ENCODE data around the gene UBE2A.

UBE2A gene

DNA sequence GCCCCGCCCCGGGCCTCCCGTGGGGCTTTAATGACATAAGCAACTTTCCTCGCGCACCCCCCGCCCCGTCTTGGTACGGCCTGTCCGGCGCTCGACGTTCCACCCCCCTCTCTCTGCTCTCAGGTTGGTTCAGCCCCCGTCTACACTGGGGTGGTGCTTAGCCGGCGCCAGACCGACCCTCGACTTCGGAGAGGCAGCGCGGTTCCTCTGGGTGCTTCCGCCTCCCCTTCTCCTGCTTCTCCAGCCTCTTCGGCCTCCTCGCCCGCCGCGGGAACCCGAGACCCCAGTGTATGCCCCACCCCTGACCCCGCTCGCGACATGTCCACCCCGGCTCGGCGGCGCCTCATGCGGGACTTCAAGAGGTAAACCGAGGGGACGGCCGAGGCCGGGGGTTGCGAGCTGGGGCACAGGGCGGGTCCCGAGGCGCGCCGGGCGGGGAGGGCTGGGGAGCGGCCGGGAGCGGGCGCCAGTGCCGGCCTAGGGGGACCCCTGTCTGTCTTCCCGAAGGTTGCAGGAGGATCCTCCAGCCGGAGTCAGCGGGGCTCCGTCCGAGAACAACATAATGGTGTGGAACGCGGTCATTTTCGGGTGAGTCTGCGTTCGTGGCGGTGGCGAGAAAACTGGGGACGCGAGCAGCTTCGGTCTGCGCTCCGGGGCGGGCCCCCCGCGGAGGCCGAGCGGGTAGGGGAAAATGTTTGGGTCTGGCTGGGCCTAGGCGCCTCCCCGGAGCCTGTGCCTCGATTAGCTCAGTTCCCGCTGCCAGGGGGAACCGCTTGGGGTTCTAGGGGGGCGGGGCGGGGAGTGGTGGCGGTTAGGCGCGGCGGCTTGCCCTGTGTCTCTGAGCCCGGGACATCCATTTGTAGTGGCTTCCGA, at the start of gene UBE2A:
Gene UBE2A, plus strand, starts transcription at position 170 of the 873 bp plus-strand sequence. Its CDS starts 149 bp downstream, at position 319.
- peak; percentile 95 for DNase-seq

DNA sequence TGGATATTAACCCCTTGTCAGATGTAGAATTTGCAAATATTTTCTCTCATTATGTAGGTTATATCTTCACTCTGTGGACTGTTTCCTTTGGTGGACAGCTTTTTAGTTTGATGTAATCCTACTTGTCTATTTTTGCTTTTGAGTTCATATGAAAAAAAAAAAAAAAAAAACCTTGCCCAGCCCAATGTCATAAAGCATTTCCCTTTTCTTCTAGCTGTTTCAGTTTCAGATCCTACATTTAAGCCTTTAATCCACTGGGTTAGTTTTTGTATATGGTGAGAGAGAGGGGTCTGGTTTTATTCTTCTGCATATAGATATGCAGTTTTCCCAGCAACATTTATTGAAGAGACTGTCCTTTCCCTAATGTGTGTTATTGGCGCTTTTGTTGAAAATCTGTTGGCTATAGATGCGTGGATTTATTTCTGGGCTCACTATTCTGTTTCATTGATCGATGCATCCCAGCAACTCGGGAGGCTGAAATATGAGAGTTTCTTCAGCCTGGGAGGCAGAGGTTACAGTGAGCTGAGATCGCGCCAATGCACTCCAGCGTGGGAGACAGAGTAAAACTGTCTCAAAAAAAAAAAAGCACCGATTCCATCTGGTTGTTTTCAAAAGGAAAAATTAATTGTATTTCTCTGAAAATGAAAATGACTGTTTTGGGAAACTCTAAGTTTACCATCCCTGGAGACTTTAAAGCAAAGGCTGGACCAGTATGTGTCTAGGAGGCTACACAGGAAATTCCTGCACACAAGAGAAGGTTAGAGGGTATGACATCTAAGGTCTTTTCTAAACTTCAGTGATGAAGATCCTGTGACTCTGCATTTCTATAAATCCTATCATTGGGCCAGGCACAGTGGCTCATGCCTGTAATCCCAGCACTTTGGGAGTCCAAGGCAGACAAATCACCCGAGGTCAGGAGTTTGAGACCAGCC, 44.8 kb upstream of the UBE2A start:
- DNase-seq: no peak

DNA sequence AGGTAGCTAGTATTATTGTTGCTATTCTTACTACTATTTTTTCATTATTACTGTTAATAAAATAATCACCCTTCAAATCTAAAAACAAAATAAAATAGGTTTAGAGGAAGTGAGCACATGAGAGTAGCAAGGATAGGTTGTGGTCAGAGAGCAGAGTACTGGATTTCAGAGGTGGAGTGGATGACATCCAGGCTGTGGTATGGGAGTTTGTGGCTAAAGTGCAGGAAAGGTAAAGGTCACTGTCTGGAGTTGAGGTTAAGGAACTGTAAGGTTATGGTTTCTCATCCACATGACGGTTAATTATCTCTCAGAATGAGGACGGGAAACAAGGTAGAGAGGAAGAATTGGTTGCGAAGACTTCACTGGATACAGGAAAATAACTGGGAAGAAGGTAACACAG, 36.9 kb upstream of the UBE2A start:
- DNase-seq: no peak

DNA sequence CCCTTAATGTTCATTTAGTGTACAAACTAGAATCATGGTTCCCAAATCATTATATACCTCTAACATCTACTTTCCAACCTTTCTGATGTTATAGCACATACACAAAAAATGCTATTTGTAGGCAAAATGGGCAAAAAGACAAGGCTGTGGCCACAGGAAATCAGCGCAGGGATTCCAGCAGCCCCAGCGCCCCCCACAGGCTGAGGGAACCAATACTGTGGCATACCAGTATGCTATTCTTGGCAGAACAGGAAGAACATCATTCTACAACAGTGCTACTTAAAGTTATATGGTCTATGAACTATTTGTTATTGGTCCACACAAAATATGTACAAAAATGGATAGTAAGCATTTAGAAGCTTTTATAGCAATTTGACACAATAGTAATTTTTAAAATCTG, 34.5 kb upstream of the UBE2A start:
- no peak for DNase-seq

DNA sequence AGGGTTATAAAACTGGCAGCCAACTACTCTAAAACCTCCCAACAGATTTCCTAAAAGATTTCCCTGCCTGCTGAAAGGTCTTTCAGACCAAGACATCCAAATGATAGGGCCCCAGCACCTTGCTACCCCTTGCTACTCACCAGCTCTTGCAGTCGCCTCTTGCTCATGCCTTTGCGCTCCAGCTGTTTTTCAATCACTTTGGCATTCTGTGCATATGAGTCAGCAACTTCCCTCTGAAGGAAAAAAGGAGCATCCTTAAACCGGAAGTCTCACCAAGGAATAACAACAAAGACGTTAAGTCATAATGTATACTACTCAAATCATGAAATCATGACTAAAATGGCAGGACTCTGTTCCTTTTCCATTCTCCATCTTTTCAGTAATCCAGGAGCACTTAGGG, 33.2 kb upstream of the UBE2A start:
- DNase-seq: no peak

DNA sequence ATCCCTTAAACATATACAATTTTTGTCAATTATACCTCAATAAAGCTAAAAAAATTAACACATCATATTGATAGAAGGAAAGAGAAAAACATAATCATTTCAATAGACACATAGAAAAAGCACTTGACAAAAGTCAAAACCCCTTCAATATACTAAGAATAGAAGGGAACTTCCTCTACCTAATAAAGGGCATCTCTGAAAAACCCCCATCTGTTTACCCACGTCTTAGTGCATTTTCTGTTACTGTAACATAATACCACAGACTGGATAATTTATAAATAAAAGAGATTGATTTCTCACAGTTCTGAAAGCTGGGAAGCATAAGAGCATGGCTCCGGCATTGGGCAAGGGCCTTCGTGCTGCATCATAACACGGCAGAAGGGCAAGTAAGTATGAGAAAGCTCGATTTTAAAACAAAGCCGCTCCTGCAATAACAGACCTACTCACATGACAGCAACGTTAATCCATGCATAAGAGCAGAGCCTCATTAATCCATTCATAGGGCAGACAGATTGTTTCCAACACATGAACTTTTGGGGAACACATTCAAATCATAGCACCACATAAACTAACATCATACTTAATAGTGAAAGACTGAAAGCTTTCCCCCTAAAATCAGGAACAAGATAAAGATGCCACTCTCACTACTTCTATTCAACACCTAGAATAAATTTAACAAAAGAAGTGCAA, 24.9 kb upstream of the UBE2A start:
- peak; percentile 76 for DNase-seq

DNA sequence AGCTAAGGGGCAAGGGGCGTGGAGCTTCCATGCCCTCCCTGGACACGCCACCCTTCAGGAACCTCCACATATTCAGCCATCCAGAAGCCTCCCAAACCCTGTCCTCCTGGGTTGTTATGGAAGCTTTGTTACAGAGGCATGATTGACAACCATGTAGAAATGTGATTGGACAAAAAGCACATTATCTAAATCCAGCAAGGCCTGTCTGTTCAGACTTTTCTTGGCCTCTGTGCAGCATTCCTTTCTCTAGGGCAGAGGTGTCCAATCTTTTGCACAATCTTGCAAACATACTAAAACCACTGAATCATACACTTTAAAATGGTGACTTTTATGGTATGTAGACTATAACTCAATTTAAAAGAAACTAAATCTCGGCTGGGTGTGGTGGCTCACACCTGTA, 21.9 kb upstream of the UBE2A start:
- DNase-seq: no peak

DNA sequence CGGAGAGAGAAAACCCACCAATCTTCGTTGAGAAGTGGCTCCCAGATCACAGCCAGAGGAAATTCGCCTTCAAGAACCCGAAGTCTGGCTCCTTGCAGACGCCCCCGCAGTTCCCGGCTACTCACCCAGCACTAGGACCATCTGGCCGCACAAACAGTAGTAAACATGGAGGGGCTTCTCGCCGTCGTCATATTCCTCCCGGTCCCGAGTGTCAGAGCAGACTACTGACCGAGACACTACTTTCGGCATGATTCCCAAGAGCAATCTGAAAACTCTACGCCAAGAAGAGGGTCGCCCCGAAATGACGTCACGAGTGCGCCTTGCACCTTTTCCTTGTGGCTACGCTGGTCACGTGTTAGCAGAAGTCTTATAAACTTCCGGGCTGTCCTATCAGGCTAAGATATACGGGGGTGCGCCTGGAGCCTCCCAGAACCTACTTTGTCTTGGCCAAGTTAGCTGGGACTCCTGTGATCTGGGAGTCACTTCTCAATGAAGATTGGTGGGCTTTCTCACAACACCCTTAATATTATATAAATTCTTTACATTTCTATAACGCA, 9.2 kb upstream of the UBE2A start, which contains the start of gene STEEP1:
Gene STEEP1, minus strand, starts transcription at position 303 of the 557 bp plus-strand sequence. Its CDS starts 54 bp downstream, at position 249.
- peak; percentile 98 for DNase-seq

DNA sequence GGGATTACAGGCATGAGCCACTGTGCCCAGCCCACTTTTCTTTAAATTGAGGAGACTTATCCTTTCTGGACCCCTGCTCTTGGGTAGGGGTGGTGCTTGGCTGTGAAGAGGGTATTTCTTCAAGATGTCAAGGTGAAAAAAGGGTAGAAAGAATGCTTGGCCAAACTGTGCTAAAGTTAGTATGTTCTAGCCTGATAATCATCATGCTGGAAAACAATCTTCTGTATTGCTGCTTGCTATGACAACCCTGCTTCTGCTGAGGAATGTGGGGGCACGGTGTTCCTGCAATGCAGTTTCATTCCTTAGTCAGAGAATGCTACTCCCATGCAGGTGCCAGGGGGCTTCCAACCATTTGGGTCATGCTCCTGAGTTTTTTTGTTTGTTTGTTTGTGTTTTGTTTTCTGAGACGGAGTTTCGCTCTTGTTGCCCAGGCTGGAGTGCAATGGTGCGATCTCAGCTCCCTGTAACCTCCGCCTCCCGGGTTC, 4.0 kb upstream of the UBE2A start:
- DNase-seq: no peak

DNA sequence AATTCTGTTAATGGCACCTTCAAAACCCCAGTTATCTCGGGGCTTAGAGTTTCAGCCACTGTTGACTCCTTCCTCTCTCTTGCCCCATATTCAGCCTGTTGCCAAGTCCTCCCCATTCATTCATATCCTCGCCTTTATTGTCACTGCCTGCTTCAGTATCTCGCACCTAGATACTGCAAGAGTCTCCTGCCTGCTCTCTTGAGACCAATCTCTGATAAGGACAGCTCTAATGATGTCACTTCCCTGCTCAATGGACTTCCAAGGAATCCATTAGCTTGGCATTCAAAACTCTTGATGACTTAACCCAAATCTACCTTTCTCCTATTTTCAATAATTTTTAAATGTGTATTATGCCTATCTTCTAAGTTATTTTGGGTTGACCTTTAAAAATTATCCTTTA, 1.1 kb upstream of the UBE2A start:
- no peak for DNase-seq

DNA sequence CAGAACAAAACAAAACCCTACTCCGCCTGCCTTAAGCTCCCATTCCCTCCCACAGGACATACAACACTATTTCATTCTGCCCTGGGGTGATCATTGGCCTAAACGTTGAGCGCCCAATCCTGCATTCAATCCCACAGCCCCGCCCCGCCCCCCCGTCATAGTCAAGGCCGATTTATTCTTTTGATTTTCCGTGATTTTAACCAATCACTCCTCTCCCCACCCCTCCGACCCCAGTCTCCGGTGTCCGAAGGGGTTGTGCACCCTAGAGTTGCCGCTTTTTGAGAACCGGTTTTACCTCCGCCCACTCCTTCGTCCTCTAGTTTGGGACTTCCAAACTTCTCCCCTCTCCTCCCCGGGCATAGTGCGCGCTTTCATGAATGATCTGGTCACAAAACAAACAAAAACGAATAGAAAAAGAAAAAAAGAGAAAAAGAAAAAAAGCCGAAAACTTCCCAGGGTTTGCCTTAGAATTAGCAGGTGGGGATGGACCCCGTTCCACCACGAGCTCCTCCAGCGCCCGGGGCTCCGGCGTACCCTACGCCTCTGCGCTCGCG, 446 bp upstream of the UBE2A start:
- DNase-seq: peak; percentile 48

DNA sequence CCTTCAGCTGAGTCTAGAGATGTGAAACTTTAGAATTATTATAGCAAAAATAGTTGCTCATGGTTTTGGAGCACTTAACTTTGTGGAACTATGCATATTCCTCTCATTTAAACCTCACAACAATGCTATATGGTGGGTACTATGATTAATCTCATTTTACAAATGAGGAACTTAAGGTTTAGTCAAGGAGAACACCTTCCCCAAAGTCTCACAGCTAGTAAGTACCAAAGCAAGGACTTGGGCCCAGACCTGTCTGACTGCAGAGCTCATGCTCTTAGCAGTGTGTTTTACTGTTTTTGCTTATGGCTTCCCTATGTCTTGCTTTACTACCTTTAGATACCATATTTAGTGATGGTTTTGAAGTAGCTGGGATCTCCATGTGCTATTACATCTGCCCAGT, 5.1 kb downstream of the UBE2A start:
- no peak for DNase-seq

DNA sequence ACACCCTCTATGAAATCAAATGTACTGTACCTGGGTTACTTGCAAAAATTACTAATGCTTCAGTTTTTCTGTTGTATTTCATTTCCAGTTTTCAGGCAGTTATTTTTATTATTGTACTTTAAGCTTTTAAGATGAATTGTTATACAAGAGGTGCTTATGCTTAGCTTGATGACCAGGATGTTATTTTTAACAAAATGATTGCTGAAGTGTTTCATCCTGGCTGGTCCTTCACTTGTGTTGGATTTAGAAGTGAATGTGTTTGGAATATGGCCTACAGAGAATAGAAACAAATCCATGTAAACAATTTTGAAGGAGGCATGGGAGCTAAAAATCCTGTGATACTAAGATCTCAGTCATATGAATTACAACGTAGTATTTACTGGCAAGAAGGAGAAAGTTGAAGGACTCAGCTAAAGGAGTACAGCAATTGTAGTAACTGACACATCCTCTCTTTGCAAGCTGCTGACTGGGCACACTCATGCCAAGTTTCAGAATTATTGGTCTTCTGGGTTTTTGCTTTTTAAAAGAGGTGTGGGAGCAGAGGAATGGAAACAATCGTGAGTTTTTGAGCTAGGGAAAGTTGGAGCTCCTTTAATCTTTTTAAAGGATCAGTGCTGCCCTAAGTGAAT, 9.2 kb downstream of the UBE2A start:
- no peak for DNase-seq

DNA sequence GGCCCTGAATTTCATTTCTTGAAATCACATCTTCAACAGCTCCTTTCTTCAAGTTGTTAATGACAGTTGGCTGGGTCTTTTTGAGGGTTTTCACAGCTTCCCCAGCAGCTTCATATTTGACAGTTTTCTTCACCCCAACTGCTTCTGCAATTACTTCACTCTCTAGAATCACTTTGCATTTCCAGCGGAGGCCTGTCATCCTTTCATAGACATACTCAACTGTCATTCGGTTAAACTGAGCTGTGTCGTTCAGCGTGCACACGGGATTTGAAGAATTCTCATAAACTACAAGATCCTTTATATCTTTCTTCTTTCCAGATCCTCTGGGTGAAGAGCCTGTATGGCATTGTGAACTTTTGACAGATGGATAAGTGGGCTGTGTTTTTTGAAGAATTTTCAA, 15.4 kb downstream of the UBE2A start:
- DNase-seq: no peak

DNA sequence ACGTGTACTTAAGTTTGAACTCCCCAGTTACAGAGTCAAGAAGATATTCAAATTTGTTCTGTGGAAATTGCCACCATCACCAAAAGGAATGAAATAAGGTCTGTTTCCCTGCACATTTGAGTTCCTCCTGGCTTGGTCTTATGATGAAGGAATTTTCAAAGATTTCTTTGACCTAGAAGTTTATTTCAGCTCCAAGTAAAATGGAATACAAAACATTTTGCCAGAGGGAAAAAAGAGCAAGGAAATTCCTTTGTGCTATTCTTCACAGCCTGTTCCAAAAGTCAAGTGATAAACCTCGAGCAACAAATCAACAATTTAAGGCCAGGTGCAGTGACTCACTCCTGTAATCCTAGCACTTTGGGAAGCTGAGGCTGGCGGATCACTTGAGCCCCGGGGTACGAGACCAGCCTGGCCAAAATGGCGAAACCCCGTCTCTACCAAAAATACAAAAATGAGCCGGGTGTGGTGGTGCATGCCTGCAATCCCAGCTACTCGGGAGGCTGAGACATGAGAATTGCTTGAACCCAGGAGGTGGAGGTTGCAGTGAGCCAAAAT, 28.4 kb downstream of the UBE2A start:
- DNase-seq: no peak

DNA sequence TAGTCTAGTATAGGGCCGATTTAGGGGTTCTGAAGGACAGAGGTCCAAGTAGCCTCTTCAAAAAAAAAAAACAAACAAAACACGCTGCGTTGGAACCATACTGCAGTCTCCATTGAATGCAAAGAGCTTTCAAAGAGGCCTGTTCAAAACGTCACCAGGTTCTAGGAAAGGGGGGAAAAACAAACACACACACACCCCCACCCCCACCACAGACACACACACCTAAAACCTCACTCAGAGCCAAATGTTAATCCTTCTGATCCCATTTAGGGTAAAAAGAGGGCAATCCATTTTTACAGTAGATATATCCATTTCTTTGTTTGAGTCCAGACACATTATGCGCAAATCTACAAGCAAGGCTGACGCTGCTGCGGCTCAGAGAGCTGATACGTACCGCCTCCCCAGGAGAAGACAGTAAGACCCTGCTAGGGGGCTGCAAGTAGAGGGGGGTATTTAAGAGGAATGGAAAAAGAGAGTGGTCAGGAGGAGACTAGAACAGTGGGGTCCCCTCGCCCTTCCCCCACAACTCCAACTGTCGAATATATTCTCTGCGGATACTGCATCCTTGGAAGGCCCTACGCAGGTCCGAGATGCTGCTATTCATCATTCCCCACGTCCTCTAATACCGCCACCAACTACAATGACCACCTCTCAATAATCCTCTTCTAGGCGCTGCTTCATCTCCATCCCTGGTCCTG, 30.6 kb downstream of the UBE2A start:
- peak; percentile 52 for DNase-seq

DNA sequence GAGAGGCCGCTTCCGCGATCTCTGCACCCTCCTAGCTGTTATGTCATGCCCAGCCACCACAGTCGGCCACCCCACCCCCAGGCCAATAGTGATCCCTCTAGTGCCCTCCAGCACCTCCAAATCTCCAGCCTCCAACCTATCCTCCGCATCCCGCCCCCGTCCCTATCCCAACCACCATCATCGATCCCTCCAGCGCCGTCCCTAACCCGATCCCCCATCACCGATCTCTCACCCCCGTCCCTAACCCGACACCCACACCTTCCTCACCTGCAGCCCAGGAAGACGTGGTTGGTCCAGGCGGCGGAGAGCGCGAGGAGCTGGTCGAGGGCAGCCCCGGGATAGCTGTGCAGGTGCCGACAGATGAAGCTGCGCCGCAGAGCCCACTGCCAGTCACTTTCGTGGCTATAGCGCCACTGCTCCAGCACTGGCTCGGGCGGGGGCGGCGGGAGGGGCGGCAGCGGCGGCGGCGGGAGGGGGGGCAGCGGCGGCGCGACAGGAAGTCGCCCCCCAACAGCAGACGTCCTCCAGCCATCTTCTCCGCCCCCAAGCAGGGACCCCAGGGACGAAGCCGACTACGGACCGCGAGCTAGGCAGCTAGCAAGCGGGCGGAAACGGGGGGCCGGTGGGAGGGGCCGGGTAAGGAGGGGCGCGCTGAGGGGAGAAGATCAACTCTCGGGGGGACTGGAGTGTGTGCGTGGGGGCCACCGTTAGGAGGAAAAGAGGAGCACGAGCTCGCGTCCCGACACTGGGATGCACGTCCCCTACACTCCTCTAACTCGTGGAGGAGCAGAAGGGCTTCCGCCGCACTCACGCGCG, 31.3 kb downstream of the UBE2A start:
- peak; percentile 49 for DNase-seq

DNA sequence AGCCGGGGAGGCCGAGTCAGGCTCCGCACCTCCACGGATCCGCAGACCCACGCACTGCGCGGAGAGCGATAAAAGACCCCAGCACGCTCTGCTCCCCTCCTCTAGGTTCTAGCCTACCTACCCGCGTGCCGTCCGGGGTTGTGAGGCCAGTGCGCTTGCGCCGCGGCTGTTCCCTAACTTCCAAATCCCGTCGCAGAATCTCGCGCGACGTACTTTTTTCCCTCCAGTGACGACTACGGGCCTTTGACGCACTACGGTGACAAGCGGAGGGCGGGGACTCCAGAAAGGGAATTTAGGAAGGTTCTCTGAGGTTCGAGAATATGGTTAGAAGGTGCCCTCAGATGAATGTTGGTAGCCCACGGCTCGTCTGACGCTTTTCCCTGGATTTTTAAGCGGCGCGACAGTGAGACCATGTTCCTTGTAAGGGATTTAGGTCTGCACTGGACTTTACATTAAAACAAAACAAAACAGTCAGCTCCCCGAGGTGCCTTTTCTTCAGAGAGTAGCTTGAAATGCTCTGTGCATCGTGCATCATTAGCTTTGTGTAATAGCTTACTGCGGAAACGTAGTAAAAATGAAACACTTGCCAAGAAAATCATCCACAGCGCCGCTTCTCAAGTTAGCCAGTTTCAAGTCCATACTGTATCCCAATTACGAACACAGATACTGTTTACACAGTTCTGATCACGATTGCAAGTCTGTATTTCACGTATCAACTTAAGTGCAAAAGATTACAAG, 32.1 kb downstream of the UBE2A start, which contains the start of gene NKRF:
Gene NKRF, minus strand, starts transcription at position 145 of the 738 bp plus-strand sequence.
- DNase-seq: peak; percentile 96

DNA sequence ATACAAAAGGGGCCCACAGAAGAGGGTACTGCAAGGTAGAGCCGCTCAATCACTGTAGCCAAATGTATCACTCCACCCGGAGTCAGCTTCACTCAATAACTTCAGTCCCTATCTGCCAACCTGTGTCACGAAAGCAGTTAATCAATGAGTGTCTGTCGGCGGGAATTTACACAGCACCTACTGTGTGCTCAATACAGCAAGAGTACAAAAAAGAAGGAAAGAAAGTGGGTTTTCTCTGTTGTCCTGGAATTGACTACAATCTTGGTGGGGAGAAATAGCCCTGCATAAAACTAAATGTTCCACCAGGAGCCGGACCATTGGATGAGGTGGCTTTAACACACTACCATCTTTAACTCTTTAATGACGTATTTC, 32.6 kb downstream of the UBE2A start:
- DNase-seq: no peak

Measured in NCI-H82 (cell line).